Cardiac fibroblast (primary cell): ENCODE results near the gene ERBIN.

Experiments
- DNase-seq, 2 donors: peaks; one replicate each; pipeline versions ENCODE4 v3.0.0 to v3.0.0-alpha.2; 2010; ENCODE audit warnings: low read depth in 2 of 2
- H3K4me3 ChIP-seq, 2 donors: replicated peaks in 1 of 2; 1 replicate in 1 of 2; 2 replicates in 1 of 2; pipeline ENCODE4 v1.5.1; 2011; ENCODE audit warnings: low read depth in 2 of 2, low read length in 2 of 2, mild to moderate bottlenecking in 2 of 2, moderate library complexity in 1 of 2
- TF ChIP-seq, protein P1 (sequence below): IDR thresholded peaks from one replicate; pipeline ENCODE4 v1.5.1; 2011; ENCODE audit warnings: low read depth, mild to moderate bottlenecking, low read length, inconsistent platforms

ERBIN gene

DNA sequence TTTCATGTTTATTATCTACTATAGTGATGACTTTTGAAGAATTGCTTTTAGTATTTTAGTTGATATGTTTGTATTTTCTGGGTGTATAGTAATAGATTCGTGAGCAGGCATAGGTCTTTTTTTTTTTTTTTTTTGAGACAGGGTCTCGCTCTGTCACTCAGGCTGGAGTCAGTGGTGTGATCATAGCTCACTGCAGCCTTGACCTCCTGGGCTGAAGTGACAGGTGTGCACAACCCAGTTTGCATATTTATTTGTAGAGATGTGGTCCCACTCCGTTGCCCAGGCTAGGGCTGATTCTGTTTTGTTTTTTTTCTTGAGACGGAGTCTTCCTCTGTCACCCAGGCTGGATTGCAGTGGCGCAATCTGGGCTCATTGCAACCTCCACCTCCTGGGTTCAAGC, 11.9 kb downstream of the ERBIN start:
- TF ChIP-seq, protein P1, sequence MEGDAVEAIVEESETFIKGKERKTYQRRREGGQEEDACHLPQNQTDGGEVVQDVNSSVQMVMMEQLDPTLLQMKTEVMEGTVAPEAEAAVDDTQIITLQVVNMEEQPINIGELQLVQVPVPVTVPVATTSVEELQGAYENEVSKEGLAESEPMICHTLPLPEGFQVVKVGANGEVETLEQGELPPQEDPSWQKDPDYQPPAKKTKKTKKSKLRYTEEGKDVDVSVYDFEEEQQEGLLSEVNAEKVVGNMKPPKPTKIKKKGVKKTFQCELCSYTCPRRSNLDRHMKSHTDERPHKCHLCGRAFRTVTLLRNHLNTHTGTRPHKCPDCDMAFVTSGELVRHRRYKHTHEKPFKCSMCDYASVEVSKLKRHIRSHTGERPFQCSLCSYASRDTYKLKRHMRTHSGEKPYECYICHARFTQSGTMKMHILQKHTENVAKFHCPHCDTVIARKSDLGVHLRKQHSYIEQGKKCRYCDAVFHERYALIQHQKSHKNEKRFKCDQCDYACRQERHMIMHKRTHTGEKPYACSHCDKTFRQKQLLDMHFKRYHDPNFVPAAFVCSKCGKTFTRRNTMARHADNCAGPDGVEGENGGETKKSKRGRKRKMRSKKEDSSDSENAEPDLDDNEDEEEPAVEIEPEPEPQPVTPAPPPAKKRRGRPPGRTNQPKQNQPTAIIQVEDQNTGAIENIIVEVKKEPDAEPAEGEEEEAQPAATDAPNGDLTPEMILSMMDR, result no peak
- H3K4me3 ChIP-seq, result no peak overlapping the region
- no peak for DNase-seq

DNA sequence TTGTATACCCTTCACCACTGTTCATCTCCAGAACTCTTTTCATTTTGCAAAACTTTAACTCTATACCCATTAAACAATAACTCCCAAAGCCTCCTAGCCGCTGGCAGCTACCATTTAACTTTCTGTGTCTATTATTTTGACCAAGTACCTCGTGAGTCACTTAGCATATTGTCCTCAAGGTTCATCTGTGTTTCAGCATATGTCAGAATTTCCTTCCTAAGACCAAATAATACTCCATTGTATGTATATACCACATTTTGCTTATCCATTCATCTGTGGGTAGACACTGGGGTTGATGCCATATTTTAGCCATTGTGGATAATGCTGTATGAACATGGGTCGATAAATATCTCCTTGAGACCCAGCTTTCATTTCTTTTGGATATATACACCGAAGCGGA, 17.4 kb downstream of the ERBIN start:
- H3K4me3 ChIP-seq, result no peak overlapping the region
- TF ChIP-seq, protein P1, result no peak
- no peak for DNase-seq

DNA sequence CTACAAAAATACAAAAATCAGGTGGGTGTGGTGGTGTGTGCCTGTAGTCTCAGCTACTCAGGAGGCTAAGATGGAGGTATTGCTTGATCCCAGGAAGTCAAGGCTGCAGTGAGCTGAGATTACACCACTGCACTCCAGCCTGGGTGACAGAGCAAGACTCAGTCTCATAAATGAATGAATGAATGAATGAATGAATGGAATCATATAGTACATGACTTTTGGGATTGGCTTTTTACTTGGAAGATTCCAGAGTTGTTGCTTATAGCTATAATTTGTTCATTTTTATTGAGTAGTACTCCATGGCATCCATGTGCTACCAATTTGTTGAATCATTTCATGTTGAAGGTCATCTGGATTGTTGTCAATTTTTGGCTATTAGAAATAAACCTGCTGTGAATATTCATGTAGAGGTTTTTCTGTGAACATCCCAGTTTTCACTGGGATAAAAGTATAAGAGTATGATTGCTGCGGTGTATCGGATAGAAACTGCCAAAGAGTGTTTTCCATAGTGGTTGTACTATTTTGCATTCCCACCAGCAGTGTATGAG, 19.9 kb downstream of the ERBIN start:
- no peak for DNase-seq
- TF ChIP-seq, protein P1, result no peak

DNA sequence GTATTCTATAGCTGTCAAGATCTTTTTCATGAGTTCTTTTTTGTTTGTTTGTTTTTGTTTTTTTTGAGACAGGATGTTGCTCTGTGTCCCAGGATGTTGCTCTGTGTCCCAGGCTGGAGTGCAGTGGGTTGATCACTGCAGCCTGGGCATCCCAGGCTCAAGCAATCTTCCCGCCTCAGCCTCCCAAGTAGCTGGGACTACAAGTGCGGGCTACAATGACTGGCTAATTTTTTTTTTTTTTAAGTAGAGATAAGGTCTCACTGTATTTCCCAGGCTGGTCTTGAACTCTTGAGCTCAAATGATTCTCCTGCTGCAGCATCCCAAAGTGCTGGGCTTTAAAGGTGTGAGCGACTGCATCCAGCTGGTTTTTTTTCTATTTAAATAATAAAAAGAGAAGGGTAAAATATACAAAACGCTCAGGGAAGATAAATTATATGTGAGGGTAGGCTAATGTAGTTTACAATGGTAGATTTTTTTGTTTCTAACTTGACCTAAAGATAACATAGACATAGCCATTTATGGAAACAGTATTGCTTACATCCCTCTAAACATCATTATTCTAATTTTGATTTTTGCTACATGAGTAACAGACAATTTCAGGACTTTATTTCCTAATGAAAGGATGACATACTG, 21.9 kb downstream of the ERBIN start:
- TF ChIP-seq, protein P1, result no peak
- no peak overlapping the region for H3K4me3 ChIP-seq
- no peak for DNase-seq

More for the DNA sequence above, 19.9 kb downstream of the ERBIN start:
- H3K4me3 ChIP-seq, result no peak overlapping the region

DNA sequence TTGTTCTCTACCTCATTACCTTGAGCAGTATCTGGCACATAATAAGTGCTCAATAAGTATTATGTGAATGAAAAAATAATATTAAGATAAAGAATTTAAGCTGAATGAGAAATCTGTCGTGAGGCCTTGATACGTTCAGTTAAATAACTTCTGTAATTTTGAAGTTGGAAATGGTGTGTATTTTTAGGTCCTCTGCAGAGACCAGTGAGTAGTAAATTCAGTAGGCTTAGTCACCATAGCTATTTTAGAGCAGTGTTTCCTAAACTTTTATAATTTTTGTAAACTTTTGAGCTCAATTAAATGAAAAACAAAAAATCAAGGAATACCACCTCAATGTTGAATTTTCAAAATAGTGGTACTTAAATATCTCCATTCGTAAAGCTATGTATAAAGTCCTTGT, 25.0 kb downstream of the ERBIN start:
- no peak for DNase-seq
- TF ChIP-seq, protein P1, result no peak
- no peak overlapping the region for H3K4me3 ChIP-seq

- DNase-seq, result no peak
- no peak overlapping the region for H3K4me3 ChIP-seq
- TF ChIP-seq, protein P1, result no peak
Observed at GRCh38 chr5:65952259-65952658, 25.9 kb downstream of the ERBIN start.

GRCh38 chr5:65954200-65954599, 27.8 kb downstream of the ERBIN start:
- DNase-seq, result no peak
- TF ChIP-seq, protein P1, result no peak
- no peak overlapping the region for H3K4me3 ChIP-seq
